Measurements from ENCODE around the gene H2BK1.

The H2BK1 gene

GRCh38 chr7:151210087-151210854 lies at the start of gene H2BK1:
Gene H2BK1 (minus strand): TSS chr7:151210488. CDS start chr7:151210318, 170 bp downstream.
- no peak for DNase-seq (ENCODE audit: extremely low read depth, low read depth)
- H3K4me3 ChIP-seq (replicated peaks; ENCODE audit: low read depth, low read length), result no peak within 1 kb of the TSS
- TF ChIP-seq CTCF (IDR thresholded peaks at IDR 0.05; ENCODE audit: low read depth, low read length, missing control alignments), result no peak

GRCh38 chr7:151257990-151258389 lies 47.7 kb upstream of the H2BK1 start:
- H3K4me3 ChIP-seq (replicated peaks; ENCODE audit: low read depth, low read length), result no peak overlapping the region
- no peak for DNase-seq (ENCODE audit: extremely low read depth, low read depth)
- TF ChIP-seq CTCF (IDR thresholded peaks at IDR 0.05; ENCODE audit: low read depth, low read length, missing control alignments), result no peak

- no peak overlapping the region for H3K4me3 ChIP-seq (replicated peaks; ENCODE audit: low read depth, low read length)
- no peak for TF ChIP-seq CTCF (IDR thresholded peaks at IDR 0.05; ENCODE audit: low read depth, low read length, missing control alignments)
- no peak for DNase-seq (ENCODE audit: extremely low read depth, low read depth)
These were observed 46.2 kb upstream of the H2BK1 start for GRCh38 chr7:151256410-151257045.

GRCh38 chr7:151255390-151255789 lies 45.1 kb upstream of the H2BK1 start:
- DNase-seq (ENCODE audit: extremely low read depth, low read depth), result no peak
- no peak for TF ChIP-seq CTCF (IDR thresholded peaks at IDR 0.05; ENCODE audit: low read depth, low read length, missing control alignments)

GRCh38 chr7:151254851-151255250 lies 44.6 kb upstream of the H2BK1 start:
- H3K4me3 ChIP-seq (replicated peaks; ENCODE audit: low read depth, low read length), result no peak overlapping the region
- DNase-seq (ENCODE audit: extremely low read depth, low read depth), result no peak
- TF ChIP-seq CTCF (IDR thresholded peaks at IDR 0.05; ENCODE audit: low read depth, low read length, missing control alignments), result no peak

More at GRCh38 chr7:151255390-151255789, 45.1 kb upstream of the H2BK1 start:
- no peak overlapping the region for H3K4me3 ChIP-seq (replicated peaks; ENCODE audit: low read depth, low read length)

GRCh38 chr7:151254316-151254715 lies 44.0 kb upstream of the H2BK1 start:
- no peak for DNase-seq (ENCODE audit: extremely low read depth, low read depth)
- H3K4me3 ChIP-seq (replicated peaks; ENCODE audit: low read depth, low read length), result no peak overlapping the region
- no peak for TF ChIP-seq CTCF (IDR thresholded peaks at IDR 0.05; ENCODE audit: low read depth, low read length, missing control alignments)

Data from HFF-Myc (cell line).